Measurements from ENCODE around the gene C1QL2. TPM values are rescaled to one million over a fixed set of nuclear protein-coding genes. Genes with fewer than 3 reads are reported as not detected.

Gene C1QL2
- total RNA-seq, 1 experiment from 2014 or later, result not detected

GRCh38 chr2:119179991-119180390, 21.4 kb upstream of the C1QL2 start:
- DNase-seq (ENCODE audit: low read depth), result peak; percentile 30

- DNase-seq (ENCODE audit: low read depth), result peak; percentile 76
Measured at GRCh38 chr2:119179202-119179601, 20.7 kb upstream of the C1QL2 start.

GRCh38 chr2:119178776-119179175, 20.2 kb upstream of the C1QL2 start:
- no peak for DNase-seq (ENCODE audit: low read depth)

- DNase-seq (ENCODE audit: low read depth), result no peak
Measured at GRCh38 chr2:119177838-119178190, 19.3 kb upstream of the C1QL2 start.

GRCh38 chr2:119177171-119177837, 18.8 kb upstream of the C1QL2 start:
- DNase-seq (ENCODE audit: low read depth), result no peak

GRCh38 chr2:119175517-119175916, 17.0 kb upstream of the C1QL2 start:
- DNase-seq (ENCODE audit: low read depth), result no peak

- peak; percentile 56 for DNase-seq (ENCODE audit: low read depth)
Measured at GRCh38 chr2:119174993-119175347, 16.4 kb upstream of the C1QL2 start.

GRCh38 chr2:119174216-119174992, 15.9 kb upstream of the C1QL2 start:
- DNase-seq (ENCODE audit: low read depth), result peak; percentile 19

GRCh38 chr2:119173556-119174060, 15.1 kb upstream of the C1QL2 start:
- DNase-seq (ENCODE audit: low read depth), result no peak

- no peak for DNase-seq (ENCODE audit: low read depth)
Measured at GRCh38 chr2:119170504-119170903, 12.0 kb upstream of the C1QL2 start.

GRCh38 chr2:119169717-119170116, 11.2 kb upstream of the C1QL2 start:
- no peak for DNase-seq (ENCODE audit: low read depth)

- DNase-seq (ENCODE audit: low read depth), result no peak
Measured at GRCh38 chr2:119160361-119160990, 1.9 kb upstream of the C1QL2 start.

GRCh38 chr2:119157850-119158511, 570 bp downstream of the C1QL2 start:
- DNase-seq (ENCODE audit: low read depth), result no peak

- DNase-seq (ENCODE audit: low read depth), result no peak
Measured at GRCh38 chr2:119156891-119157773, 1.4 kb downstream of the C1QL2 start.

- no peak for DNase-seq (ENCODE audit: low read depth)
Measured at GRCh38 chr2:119156105-119156890, 2.3 kb downstream of the C1QL2 start.

- DNase-seq (ENCODE audit: low read depth), result no peak
Measured at GRCh38 chr2:119155633-119156032, 2.9 kb downstream of the C1QL2 start.

GRCh38 chr2:119154076-119154475, 4.5 kb downstream of the C1QL2 start:
- no peak for DNase-seq (ENCODE audit: low read depth)

GRCh38 chr2:119149611-119150010, 8.9 kb downstream of the C1QL2 start:
- DNase-seq (ENCODE audit: low read depth), result no peak

- no peak for DNase-seq (ENCODE audit: low read depth)
Measured at GRCh38 chr2:119147776-119148715, 10.5 kb downstream of the C1QL2 start.

Data from M059J (cell line).